GM18526 (cell line): ENCODE data around the gene ZBTB43.

Experiments used
- POLR2A ChIP-seq: IDR thresholded peaks from 3 replicates; pipeline ENCODE4 v1.6.1; 2011; ENCODE audit not compliant: insufficient read length; ENCODE audit errors: extremely low read depth

The ZBTB43 gene

GRCh38 chr9:126788046-126788445, 16.8 kb upstream of the ZBTB43 start:
- TF ChIP-seq POLR2A, result no peak

DNA sequence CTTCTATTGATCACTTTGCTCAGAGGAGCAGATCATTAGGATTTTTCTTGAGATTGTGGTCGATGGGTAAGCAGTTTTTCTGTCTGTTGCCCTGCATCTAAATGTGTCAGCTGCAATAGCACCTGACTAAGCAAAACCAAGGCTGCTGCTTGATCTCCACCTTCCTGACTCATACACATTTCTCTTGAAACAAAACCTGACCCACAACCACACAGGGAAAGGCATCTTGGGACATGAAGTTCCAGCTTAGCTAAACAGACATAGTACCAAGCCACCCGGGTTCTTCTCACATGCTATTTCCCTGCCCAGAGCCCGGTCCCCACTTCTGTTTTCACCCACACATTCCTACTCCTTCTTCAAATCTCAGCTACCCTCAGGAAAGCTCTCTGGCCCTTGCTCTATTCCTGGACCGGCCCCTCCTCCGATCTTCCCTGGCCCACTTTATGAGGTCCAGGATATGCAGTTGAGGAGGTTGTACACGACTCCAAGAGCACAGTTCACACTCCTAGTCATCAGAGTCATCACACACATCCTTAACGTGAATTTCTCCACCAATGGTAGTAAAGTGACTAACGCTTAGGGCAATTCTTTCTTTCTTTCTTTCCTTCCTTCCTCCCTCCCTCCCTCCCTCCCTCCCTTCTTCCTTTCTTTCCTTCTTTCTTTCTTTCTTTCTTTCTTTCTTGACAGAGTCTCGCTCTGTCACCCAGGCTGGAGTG, 16.0 kb upstream of the ZBTB43 start:
- no peak for TF ChIP-seq POLR2A

DNA sequence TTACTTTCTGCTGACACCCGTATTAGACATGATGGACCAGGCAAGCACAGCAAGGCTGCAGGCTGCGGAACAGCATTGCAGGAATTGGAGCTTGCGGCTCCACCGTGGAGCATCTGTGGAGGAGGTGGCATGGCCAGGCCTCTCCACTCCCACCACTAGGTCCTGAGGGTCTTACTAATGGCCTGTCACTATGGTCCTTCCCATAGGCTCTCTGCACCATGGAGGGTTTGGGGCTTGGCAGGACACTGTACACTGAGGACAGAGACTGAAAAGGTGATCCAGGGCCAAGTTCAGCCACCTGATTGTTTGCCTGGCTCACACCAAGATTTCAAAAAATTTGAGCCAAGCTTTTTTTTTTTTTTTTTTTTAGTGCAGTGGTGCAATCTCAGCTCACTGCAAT, 14.3 kb upstream of the ZBTB43 start:
- no peak for TF ChIP-seq POLR2A

GRCh38 chr9:126791406-126792230, 13.2 kb upstream of the ZBTB43 start:
- TF ChIP-seq POLR2A, result no peak

DNA sequence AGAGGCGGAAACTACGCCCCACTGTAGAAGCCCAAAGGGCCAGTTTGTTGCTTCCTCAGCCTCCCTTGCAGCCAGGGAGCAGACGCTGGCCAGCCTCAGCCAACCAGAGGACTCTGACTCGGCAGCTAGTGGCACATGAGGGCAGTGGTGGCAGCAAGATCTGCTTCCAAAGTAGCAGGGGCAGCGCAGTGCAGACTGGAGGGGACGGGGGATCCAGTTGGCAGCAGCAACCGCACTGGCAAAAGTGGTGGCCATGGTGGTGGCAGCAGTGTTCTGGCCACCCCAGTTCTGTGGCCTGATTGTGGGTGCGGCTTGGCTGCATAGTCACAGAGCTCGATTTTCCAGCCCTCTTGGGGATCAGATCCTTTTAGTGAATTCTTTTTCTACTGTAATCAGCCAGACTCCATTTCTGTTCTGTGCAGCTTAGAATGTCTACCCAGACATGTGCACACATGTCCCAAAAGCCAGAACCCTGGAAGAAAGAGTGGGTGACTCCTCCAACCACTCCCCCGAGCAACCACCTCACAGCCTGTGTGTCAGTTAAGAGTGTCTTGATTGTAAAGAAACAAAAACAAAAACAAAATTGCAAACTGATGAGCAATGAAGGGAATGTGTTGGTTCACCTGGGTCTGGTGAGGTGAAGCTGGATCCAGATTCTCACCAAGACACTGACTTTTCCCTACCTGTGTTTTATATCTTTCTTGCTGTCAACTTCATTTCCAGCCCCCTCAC, 11.0 kb upstream of the ZBTB43 start:
- no peak for TF ChIP-seq POLR2A

DNA sequence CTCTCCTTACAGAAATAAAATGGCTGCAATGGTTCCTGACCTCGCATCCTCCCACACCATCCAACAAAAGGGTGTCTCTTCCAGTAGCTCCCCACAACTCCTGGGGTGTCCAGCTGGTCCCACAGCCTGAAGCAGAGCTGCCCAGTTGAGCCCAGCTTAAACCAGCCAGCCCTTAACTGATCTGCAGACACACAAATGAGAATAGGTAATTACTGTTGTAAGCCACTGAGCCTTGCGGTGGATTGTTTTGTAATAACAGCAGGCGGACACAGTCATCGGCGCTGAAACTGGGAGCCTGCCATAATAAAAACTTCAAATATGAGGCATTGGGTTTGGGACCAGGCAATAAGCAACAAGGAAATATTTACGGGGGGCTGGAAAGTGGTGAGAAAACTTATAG, 10.4 kb upstream of the ZBTB43 start:
- TF ChIP-seq POLR2A, result no peak

GRCh38 chr9:126796758-126797157, 8.1 kb upstream of the ZBTB43 start:
- TF ChIP-seq POLR2A, result no peak

DNA sequence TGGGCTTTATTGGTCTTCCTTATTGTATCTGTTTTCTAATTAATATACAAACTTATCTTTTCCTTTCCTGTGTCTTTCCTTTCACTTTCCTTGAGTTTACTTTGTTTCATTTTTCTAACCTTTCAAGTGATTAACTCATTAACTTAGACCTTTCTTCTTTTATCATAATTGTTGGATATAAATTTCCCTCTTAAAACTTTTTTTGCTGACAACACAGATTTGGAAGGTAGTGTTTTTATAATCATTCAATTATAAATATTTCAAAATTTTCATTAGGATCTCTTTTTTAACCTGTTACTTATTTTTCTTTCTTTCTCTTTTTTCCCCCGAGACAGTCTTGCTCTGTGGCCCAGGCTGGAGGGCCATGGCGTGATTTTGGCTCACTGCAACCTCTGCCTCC, 6.9 kb upstream of the ZBTB43 start:
- no peak for TF ChIP-seq POLR2A

GRCh38 chr9:126799034-126799433, 5.8 kb upstream of the ZBTB43 start:
- TF ChIP-seq POLR2A, result no peak

GRCh38 chr9:126802318-126803059, 2.4 kb upstream of the ZBTB43 start:
- TF ChIP-seq POLR2A, result no peak

DNA sequence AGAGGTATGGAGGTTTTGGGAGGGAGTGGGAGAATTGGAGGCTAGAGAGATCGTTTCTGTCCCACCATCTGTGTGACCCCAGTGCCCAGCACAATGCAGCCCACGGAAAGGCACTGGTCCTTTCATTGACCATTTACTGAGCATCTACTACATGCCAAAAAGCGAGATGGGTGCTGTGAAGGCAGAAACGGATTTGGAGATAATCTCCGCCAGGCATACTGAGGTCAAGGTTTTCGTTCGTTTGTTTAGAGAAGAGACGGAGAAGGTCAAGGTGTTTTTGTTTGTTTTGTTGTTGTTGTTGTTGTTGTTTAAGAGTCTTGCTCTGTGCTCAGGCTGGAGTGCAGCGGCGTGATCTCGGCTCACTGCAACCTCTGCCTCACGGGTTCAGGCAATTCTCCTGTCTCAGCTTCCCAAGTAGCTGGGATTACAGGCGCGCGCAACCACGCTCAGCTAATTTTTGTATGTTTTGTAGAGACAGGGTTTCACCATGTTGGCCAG, 593 bp upstream of the ZBTB43 start:
- TF ChIP-seq POLR2A, result no peak

DNA sequence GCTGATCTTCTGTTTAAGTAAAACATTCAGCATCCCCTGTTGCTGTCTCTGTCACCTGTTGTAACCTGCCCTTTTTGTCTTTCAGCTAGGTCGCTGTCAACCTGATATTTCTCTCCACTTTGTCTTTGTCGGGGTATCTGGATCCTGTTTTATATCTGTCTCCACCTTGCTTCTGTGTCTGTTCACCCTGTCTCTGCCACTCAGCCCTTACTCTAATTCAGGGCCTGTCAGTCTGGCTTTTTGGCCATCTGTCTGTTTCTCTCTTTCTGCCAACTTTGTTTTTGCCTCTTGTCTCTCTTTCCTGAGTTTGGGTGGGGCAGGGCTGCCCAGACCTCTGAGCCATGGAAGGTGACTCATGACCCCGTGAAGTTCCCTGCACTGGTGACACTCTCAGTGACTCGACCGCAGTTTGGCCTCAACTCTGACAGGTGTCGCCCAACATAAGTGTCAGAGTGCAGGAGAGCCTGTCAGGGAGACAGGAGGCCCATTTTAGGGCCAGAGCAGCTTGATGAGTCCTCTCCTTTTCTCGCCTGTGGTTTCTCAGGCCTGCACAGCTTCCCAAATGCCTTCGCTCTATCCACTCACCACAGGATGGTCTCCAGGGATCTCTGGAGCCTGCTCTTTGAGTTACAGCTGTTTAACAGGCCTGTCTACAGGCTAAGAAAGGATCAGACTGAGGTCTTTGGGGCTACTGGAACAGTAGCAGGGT, 868 bp downstream of the ZBTB43 start:
- no peak for TF ChIP-seq POLR2A

DNA sequence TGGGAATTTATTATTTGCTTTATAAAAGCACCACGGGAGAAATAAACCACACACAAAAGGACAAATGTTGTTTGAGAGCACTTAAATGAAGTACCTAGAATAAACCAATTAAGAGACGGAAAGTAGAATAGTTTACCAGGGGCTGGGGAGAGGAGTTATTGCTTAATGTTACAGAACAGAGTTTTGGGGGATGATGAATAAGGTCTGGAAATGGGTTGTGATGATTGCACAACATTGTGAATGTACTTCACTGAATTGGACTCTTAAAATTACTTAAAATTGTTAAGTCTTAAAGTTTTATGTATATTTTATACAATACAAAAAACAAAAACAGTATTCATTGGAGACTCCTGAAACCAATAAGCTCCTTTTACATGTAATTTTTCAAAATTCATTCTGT, 1.5 kb downstream of the ZBTB43 start:
- TF ChIP-seq POLR2A, result no peak

DNA sequence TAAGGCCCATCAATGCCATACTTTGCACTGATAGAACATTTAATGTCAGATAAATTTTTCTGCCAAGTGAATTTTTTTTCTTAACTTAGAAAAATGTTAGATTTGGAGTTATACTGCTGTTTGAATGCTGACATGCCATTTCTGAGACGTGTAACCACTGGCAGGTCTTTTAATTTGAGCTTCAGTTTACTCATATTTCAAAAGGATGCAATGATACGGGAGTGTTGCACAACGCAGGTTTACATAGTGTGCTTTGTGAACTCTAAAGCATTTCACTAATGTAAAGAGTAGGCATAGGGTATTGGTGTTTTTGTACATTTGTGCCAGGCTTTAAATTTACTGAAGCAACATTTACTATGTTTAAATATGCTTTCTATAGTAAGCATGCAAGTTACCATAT, 4.2 kb downstream of the ZBTB43 start:
- TF ChIP-seq POLR2A, result no peak

- no peak for TF ChIP-seq POLR2A
Observed at GRCh38 chr9:126813072-126813471, 8.2 kb downstream of the ZBTB43 start.

- no peak for TF ChIP-seq POLR2A
Observed at GRCh38 chr9:126814091-126814490, 9.3 kb downstream of the ZBTB43 start.
